GM21528 (cell line): ENCODE data around the gene EPHA2.
"Not testable (repeated sequence)": the region's sequence is repeated elsewhere in the genome, so short reads cannot be mapped to it uniquely, and the experiment has no call there.

ENCODE experiments used
- ATAC-seq: cut with Tn5 transposase; IDR thresholded peaks from one replicate; pipeline ENCODE4 v1.9.1; 2021; ENCODE audit warnings: mild to moderate bottlenecking, moderate library complexity; ENCODE audit not compliant: unreplicated experiment, low FRiP score

EPHA2 gene

GRCh38 chr1:16107039-16107438 lies 48.8 kb downstream of the EPHA2 start:
- ATAC-seq = not testable (repeated sequence)

- ATAC-seq = no peak
Observed at GRCh38 chr1:16101623-16102022, 54.2 kb downstream of the EPHA2 start.

- ATAC-seq = no peak
Observed at GRCh38 chr1:16099412-16099811, 56.5 kb downstream of the EPHA2 start.

- ATAC-seq = no peak
Observed at GRCh38 chr1:16095447-16095846, 60.4 kb downstream of the EPHA2 start.

GRCh38 chr1:16094453-16095158 lies 61.3 kb downstream of the EPHA2 start:
- ATAC-seq = no peak

GRCh38 chr1:16093611-16094010 lies 62.3 kb downstream of the EPHA2 start:
- ATAC-seq = no peak

- ATAC-seq = no peak
Observed at GRCh38 chr1:16092923-16093511, 62.9 kb downstream of the EPHA2 start.

- ATAC-seq = no peak
Observed at GRCh38 chr1:16092097-16092922, 63.6 kb downstream of the EPHA2 start.

GRCh38 chr1:16091296-16091695 lies 64.6 kb downstream of the EPHA2 start:
- ATAC-seq = no peak

GRCh38 chr1:16090076-16090826 lies 65.6 kb downstream of the EPHA2 start:
- ATAC-seq = no peak

- ATAC-seq = no peak
Observed at GRCh38 chr1:16088996-16089395, 66.9 kb downstream of the EPHA2 start.

- no peak for ATAC-seq
Observed at GRCh38 chr1:16088351-16088911, 67.4 kb downstream of the EPHA2 start.

GRCh38 chr1:16087733-16088132 lies 68.1 kb downstream of the EPHA2 start:
- ATAC-seq = no peak

GRCh38 chr1:16085522-16085921 lies 70.3 kb downstream of the EPHA2 start:
- no peak for ATAC-seq

- ATAC-seq = no peak
Observed at GRCh38 chr1:16083486-16083885, 72.4 kb downstream of the EPHA2 start.

- ATAC-seq = no peak
Observed at GRCh38 chr1:16082283-16083038, 73.4 kb downstream of the EPHA2 start.

GRCh38 chr1:16081636-16082035 lies 74.2 kb downstream of the EPHA2 start:
- no peak for ATAC-seq

- no peak for ATAC-seq
Observed at GRCh38 chr1:16080422-16081150, 75.3 kb downstream of the EPHA2 start.
